A673 (cell line): Measurements from ENCODE around the gene HOXB9.
A peak's percentile ranks its signal among the peaks of the same experiment; 100 is the strongest.

ENCODE experiments used
- CTCF ChIP-seq: fragments of 300-800, 200-600 bp; sonication (generic); conservative IDR thresholded peaks from 2 replicates; pipeline ENCODE4 v1.5.1; 2017; ENCODE audit warnings: low read depth, mild to moderate bottlenecking, antibody characterized with exemption, low read length, moderate library complexity, mixed read lengths
- EZH2 ChIP-seq: fragments of 200-600 bp; sonication (generic); IDR thresholded peaks from 2 replicates; pipeline ENCODE4 v1.6.1; 2017; ENCODE audit warnings: borderline replicate concordance, low read depth, mild to moderate bottlenecking, mixed read lengths, antibody characterized with exemption, low read length; ENCODE audit not compliant: poor library complexity, severe bottlenecking

GRCh38 chr17:48618256-48618896, 7.8 kb downstream of the HOXB9 start:
- TF ChIP-seq EZH2 = no peak
- peak; percentile 98 for TF ChIP-seq CTCF
